Measurements from ENCODE around the gene CACHD1.

- no peak for TF ChIP-seq POLR2A (IDR thresholded peaks at IDR 0.05)
- no peak for TF ChIP-seq CTCF (IDR thresholded peaks at IDR 0.05)
These were observed 8.9 kb downstream of the CACHD1 start for GRCh38 chr1:64478594-64479470.
